ENCODE results near the gene NPY4R2. TPM values are rescaled to one million over a fixed set of nuclear protein-coding genes. Genes with fewer than 3 reads are reported as not detected.
"Not testable (repeated sequence)": the region's sequence is repeated elsewhere in the genome, so short reads cannot be mapped to it uniquely, and the experiment has no call there.

NPY4R2 gene
- total and polyA plus RNA-seq, 7 experiments from 2014 or later = not detected

- H3K9me3 ChIP-seq (ENCODE audit: control insufficient read depth in 2 of 3, low read length in 3 of 3); H3K4me3 Mint-ChIP-seq; POLR2A ChIA-PET; H3K36me3 Mint-ChIP-seq; H3K4me1 ChIP-seq (ENCODE audit: control insufficient read depth in 2 of 2, insufficient read depth in 2 of 2, low read length in 2 of 2); H3K27me3 ChIP-seq (ENCODE audit: control insufficient read depth in 2 of 2, insufficient read depth in 2 of 2, low read length in 2 of 2); H3K27ac Mint-ChIP-seq; ATAC-seq; H3K9me3 Mint-ChIP-seq; CTCF ChIA-PET; H3K4me3 ChIP-seq (ENCODE audit: low read length); H3K27ac ChIP-seq (ENCODE audit: low read depth, low read length); H3K4me1 Mint-ChIP-seq; DNase-seq; H3K36me3 ChIP-seq (ENCODE audit: control insufficient read depth in 2 of 3, insufficient read depth in 3 of 3, low read length in 3 of 3); H3K27me3 Mint-ChIP-seq; intact Hi-C loops (cut with micrococcal nuclease): not testable (repeated sequence)
Measured at GRCh38 chr10:47943328-47943727, 24.9 kb downstream of the NPY4R2 start.

- H3K36me3 ChIP-seq (ENCODE audit: control insufficient read depth in 2 of 3, insufficient read depth in 3 of 3, low read length in 3 of 3); POLR2A ChIA-PET; intact Hi-C loops (cut with micrococcal nuclease); H3K9me3 Mint-ChIP-seq; H3K4me1 ChIP-seq (ENCODE audit: control insufficient read depth in 2 of 2, insufficient read depth in 2 of 2, low read length in 2 of 2); DNase-seq; H3K4me3 ChIP-seq (ENCODE audit: low read length); H3K9me3 ChIP-seq (ENCODE audit: control insufficient read depth in 2 of 3, low read length in 3 of 3); H3K36me3 Mint-ChIP-seq; CTCF ChIA-PET; H3K4me3 Mint-ChIP-seq; H3K4me1 Mint-ChIP-seq; H3K27me3 ChIP-seq (ENCODE audit: control insufficient read depth in 2 of 2, insufficient read depth in 2 of 2, low read length in 2 of 2); H3K27ac ChIP-seq (ENCODE audit: low read depth, low read length); H3K27me3 Mint-ChIP-seq; H3K27ac Mint-ChIP-seq: not testable (repeated sequence)
- ATAC-seq = peak; percentile 61
Measured at GRCh38 chr10:47947424-47947823, 29.0 kb downstream of the NPY4R2 start.

GRCh38 chr10:47957158-47957557 lies 38.7 kb downstream of the NPY4R2 start:
- H3K9me3 Mint-ChIP-seq; H3K27me3 ChIP-seq (ENCODE audit: control insufficient read depth in 2 of 2, insufficient read depth in 2 of 2, low read length in 2 of 2); DNase-seq; ATAC-seq; POLR2A ChIA-PET; intact Hi-C loops (cut with micrococcal nuclease); H3K4me3 Mint-ChIP-seq; H3K36me3 Mint-ChIP-seq; H3K4me3 ChIP-seq (ENCODE audit: low read length); H3K36me3 ChIP-seq (ENCODE audit: control insufficient read depth in 2 of 3, insufficient read depth in 3 of 3, low read length in 3 of 3); H3K27ac ChIP-seq (ENCODE audit: low read depth, low read length); H3K27me3 Mint-ChIP-seq; CTCF ChIA-PET; H3K9me3 ChIP-seq (ENCODE audit: control insufficient read depth in 2 of 3, low read length in 3 of 3); H3K4me1 Mint-ChIP-seq; H3K4me1 ChIP-seq (ENCODE audit: control insufficient read depth in 2 of 2, insufficient read depth in 2 of 2, low read length in 2 of 2); H3K27ac Mint-ChIP-seq: not testable (repeated sequence)

GRCh38 chr10:47959677-47960076 lies 41.2 kb downstream of the NPY4R2 start:
- H3K27ac Mint-ChIP-seq; H3K36me3 ChIP-seq (ENCODE audit: control insufficient read depth in 2 of 3, insufficient read depth in 3 of 3, low read length in 3 of 3); intact Hi-C loops (cut with micrococcal nuclease); H3K9me3 Mint-ChIP-seq; H3K4me1 ChIP-seq (ENCODE audit: control insufficient read depth in 2 of 2, insufficient read depth in 2 of 2, low read length in 2 of 2); H3K9me3 ChIP-seq (ENCODE audit: control insufficient read depth in 2 of 3, low read length in 3 of 3); H3K27me3 Mint-ChIP-seq; H3K36me3 Mint-ChIP-seq; POLR2A ChIA-PET; H3K27me3 ChIP-seq (ENCODE audit: control insufficient read depth in 2 of 2, insufficient read depth in 2 of 2, low read length in 2 of 2); H3K4me3 Mint-ChIP-seq; H3K4me3 ChIP-seq (ENCODE audit: low read length); ATAC-seq; DNase-seq; CTCF ChIA-PET; H3K4me1 Mint-ChIP-seq; H3K27ac ChIP-seq (ENCODE audit: low read depth, low read length): not testable (repeated sequence)

GRCh38 chr10:47960699-47961098 lies 42.2 kb downstream of the NPY4R2 start:
- ATAC-seq; H3K4me1 Mint-ChIP-seq; intact Hi-C loops (cut with micrococcal nuclease); POLR2A ChIA-PET; H3K4me3 Mint-ChIP-seq; H3K27me3 Mint-ChIP-seq; DNase-seq; H3K36me3 ChIP-seq (ENCODE audit: control insufficient read depth in 2 of 3, insufficient read depth in 3 of 3, low read length in 3 of 3); H3K27me3 ChIP-seq (ENCODE audit: control insufficient read depth in 2 of 2, insufficient read depth in 2 of 2, low read length in 2 of 2); H3K36me3 Mint-ChIP-seq; H3K9me3 ChIP-seq (ENCODE audit: control insufficient read depth in 2 of 3, low read length in 3 of 3); CTCF ChIA-PET; H3K9me3 Mint-ChIP-seq; H3K27ac ChIP-seq (ENCODE audit: low read depth, low read length); H3K4me3 ChIP-seq (ENCODE audit: low read length); H3K27ac Mint-ChIP-seq; H3K4me1 ChIP-seq (ENCODE audit: control insufficient read depth in 2 of 2, insufficient read depth in 2 of 2, low read length in 2 of 2): not testable (repeated sequence)

- H3K4me1 ChIP-seq (ENCODE audit: control insufficient read depth in 2 of 2, insufficient read depth in 2 of 2, low read length in 2 of 2); H3K4me3 Mint-ChIP-seq; H3K36me3 Mint-ChIP-seq; H3K27ac Mint-ChIP-seq; H3K27me3 ChIP-seq (ENCODE audit: control insufficient read depth in 2 of 2, insufficient read depth in 2 of 2, low read length in 2 of 2); H3K9me3 ChIP-seq (ENCODE audit: control insufficient read depth in 2 of 3, low read length in 3 of 3); ATAC-seq; POLR2A ChIA-PET; DNase-seq; H3K9me3 Mint-ChIP-seq; H3K4me3 ChIP-seq (ENCODE audit: low read length); H3K36me3 ChIP-seq (ENCODE audit: control insufficient read depth in 2 of 3, insufficient read depth in 3 of 3, low read length in 3 of 3); intact Hi-C loops (cut with micrococcal nuclease); H3K27ac ChIP-seq (ENCODE audit: low read depth, low read length); CTCF ChIA-PET; H3K27me3 Mint-ChIP-seq; H3K4me1 Mint-ChIP-seq: not testable (repeated sequence)
Measured at GRCh38 chr10:47962785-47963184, 44.3 kb downstream of the NPY4R2 start.

GRCh38 chr10:47964280-47965063 lies 46.0 kb downstream of the NPY4R2 start:
- H3K9me3 ChIP-seq (ENCODE audit: control insufficient read depth in 2 of 3, low read length in 3 of 3); CTCF ChIA-PET; H3K4me1 ChIP-seq (ENCODE audit: control insufficient read depth in 2 of 2, insufficient read depth in 2 of 2, low read length in 2 of 2); H3K36me3 ChIP-seq (ENCODE audit: control insufficient read depth in 2 of 3, insufficient read depth in 3 of 3, low read length in 3 of 3); H3K27ac Mint-ChIP-seq; H3K9me3 Mint-ChIP-seq; H3K27me3 Mint-ChIP-seq; ATAC-seq; H3K4me1 Mint-ChIP-seq; H3K4me3 ChIP-seq (ENCODE audit: low read length); H3K4me3 Mint-ChIP-seq; DNase-seq; H3K36me3 Mint-ChIP-seq; H3K27me3 ChIP-seq (ENCODE audit: control insufficient read depth in 2 of 2, insufficient read depth in 2 of 2, low read length in 2 of 2); H3K27ac ChIP-seq (ENCODE audit: low read depth, low read length); POLR2A ChIA-PET; intact Hi-C loops (cut with micrococcal nuclease): not testable (repeated sequence)

Data from naive thymus-derived CD4-positive, alpha-beta T cell (primary cell).